ENCODE measurements around the gene TXNDC17. TPM values are rescaled to one million over a fixed set of nuclear protein-coding genes. Genes with fewer than 3 reads are reported as not detected.
"Not testable (repeated sequence)": the region's sequence is repeated elsewhere in the genome, so short reads cannot be mapped to it uniquely, and the experiment has no call there.

Gene TXNDC17
- total and polyA plus RNA-seq, 2 of the 4 experiments (the other 2 are of a cell fraction), result 45.0 to 494 TPM

- peaks cover 37% of the 10 kb centered on the region for H3K27me3 ChIP-seq (ENCODE audit: control insufficient read depth, insufficient read depth, low read length)
- H4K8ac ChIP-seq (ENCODE audit: low read depth in 2 of 2, low read length in 2 of 2); H4K5ac ChIP-seq (ENCODE audit: low read depth, low read length); H3K4me2 ChIP-seq (ENCODE audit: low read depth, low read length); CTCF ChIA-PET; ATAC-seq (ENCODE audit: low read depth); H3K4ac ChIP-seq (ENCODE audit: low read depth, low read length); H3K18ac ChIP-seq (ENCODE audit: low read depth, low read length); H2AK9ac ChIP-seq (replicated peaks; ENCODE audit: low read depth, low read length, poor library complexity); H3K4me3 ChIP-seq (ENCODE audit: insufficient read depth, low read depth, low read length); H4K91ac ChIP-seq (ENCODE audit: insufficient read depth, low read depth, low read length); H3K14ac ChIP-seq (replicated peaks; ENCODE audit: low read depth, low read length); H2AK5ac ChIP-seq (ENCODE audit: low read depth, low read length); POLR2A ChIA-PET (ENCODE audit: unreplicated experiment); H3K79me1 ChIP-seq (ENCODE audit: low read depth in 1 of 2, low read length in 2 of 2); DNase-seq; dilution Hi-C loops (cut with HindIII; ENCODE audit: low sequenced_read_pairs, unreplicated experiment); H3K23ac ChIP-seq (ENCODE audit: low read depth, low read length); H2AFZ ChIP-seq (replicated peaks; ENCODE audit: low read length, poor library complexity); H3K36me3 ChIP-seq (ENCODE audit: control insufficient read depth, insufficient read depth, low read length); H2BK15ac ChIP-seq (ENCODE audit: low read depth, low read length); H2BK20ac ChIP-seq (ENCODE audit: low read depth, low read length); H3K9me3 ChIP-seq (ENCODE audit: control insufficient read depth, insufficient read depth, low read length); H3K4me1 ChIP-seq (ENCODE audit: control insufficient read depth, insufficient read depth, low read length); H4K20me1 ChIP-seq (ENCODE audit: insufficient read depth, low read length); H2BK5ac ChIP-seq (ENCODE audit: low read depth, low read length, poor library complexity, severe bottlenecking); H2BK120ac ChIP-seq (ENCODE audit: low read depth, low read length); H3K9me1 ChIP-seq (ENCODE audit: insufficient read depth, low read length); H3K9ac ChIP-seq (ENCODE audit: low read depth, low read length); H3K27ac ChIP-seq (ENCODE audit: insufficient read depth, low read length); BruUV-seq (replicated peaks); H3K56ac ChIP-seq (ENCODE audit: extremely low read depth, insufficient read depth, low read length): not testable (repeated sequence)
- intact Hi-C loops (cut with micrococcal nuclease) (loop anchor here (10.0 kb wide), 1 partner anchor 92 kb away; the partner anchor contains the start of gene XAF1), in situ Hi-C loops (cut with MboI; ENCODE audit: low sequenced_read_pairs) (loop anchor here (10.0 kb wide), 3 partner anchors 132 to 352 kb away; partner anchors contain the start of genes RNASEK and TEKT1)
- 100% methylated on average over 1 of the region's 14 CpGs; no CpG with 5 or more reads in 1 of the 2 experiments for WGBS, 2 experiments (ENCODE audit: extremely low coverage in 2 of 2, insufficient read length in 1 of 2)
Measured at GRCh38 chr17:6663200-6663599, 22.3 kb downstream of the TXNDC17 start.

Measured in IMR-90 (cell line).